ENCODE results near the gene SCNN1A.

GRCh38 chr12:6382982-6383381 is 7.6 kb upstream of the SCNN1A start:
- TF ChIP-seq EZH2 (IDR thresholded peaks at IDR 0.05; ENCODE audit: borderline replicate concordance, low read length), result no peak
- TF ChIP-seq CTCF (IDR thresholded peaks at IDR 0.05; ENCODE audit: low read length), result no peak

Data from OCI-LY1 (cell line).